ENCODE results near the gene MAP7D1. TPM values are rescaled to one million over a fixed set of nuclear protein-coding genes. Genes with fewer than 3 reads are reported as not detected.
A peak's percentile ranks its signal among the peaks of the same experiment; 100 is the strongest.

MAP7D1 gene
- total and polyA plus RNA-seq, 2 donors (not counting 3 experiments of a cell fraction or from before 2014, with no cell fraction given), result 69.7 to 193 TPM

DNA sequence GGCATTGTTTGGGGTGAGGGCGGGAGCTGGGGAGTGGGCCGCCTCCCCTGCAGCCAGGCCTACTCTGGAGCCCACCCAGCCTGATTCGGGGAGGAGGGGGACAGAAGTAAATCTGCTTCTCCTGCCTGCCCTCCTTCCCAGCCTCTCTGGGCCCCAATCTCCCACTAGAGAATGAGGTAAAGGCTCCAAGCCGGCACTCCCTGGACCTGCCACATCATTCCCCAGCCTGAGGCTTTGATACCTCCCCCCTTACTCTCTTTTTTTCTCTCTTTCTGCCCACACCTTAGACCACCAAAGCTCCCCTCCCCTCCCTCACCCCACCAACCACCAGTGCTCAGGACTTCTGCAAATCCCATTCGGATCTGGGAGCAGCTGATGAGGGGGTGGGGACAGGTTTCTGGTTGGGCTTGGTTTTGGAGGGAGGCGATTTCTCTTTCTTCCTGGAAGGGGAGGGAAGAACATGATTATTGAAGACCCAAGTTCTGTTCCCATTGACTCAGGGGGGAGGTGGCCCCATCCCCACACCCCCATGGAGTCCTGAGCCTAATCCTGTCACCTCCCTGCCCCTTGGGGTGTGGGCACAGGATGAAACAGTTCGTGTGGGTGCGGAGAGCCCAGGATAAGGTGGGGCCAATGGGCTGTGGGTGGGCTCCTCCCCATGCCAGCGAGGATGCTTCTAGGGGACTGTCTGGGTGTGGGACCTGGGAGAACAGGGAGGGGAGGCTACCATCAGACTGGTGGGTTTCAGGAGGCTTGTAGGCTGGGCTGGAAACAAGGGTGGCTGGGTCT, 1.3 kb downstream of the MAP7D1 start:
- no peaks in the 10 kb centered on the region for H3K9me3 ChIP-seq (replicated peaks; ENCODE audit: control insufficient read depth, insufficient read depth, low read length)
- no TSS peak for BruUV-seq (replicated peaks)
- peak overlapping the region; percentile 77 for H3K4me2 ChIP-seq (ENCODE audit: insufficient read depth, low read length)
- peak overlapping the region; percentile 93 for H3K27ac ChIP-seq (ENCODE audit: insufficient read depth, low read depth, low read length)
- POLR2A ChIA-PET, result interaction anchor here (0.6 to 2.1 kb wide), 3 partner anchors 11 to 67 kb away, joined by 4 to 6 read pairs (median 4); partner anchors contain the start of gene THRAP3
- peaks cover 53% of the 10 kb centered on the region for H3K4me1 ChIP-seq (ENCODE audit: control insufficient read depth, extremely low read depth, insufficient read depth, low read length)
- intact Hi-C loops (cut with micrococcal nuclease) (loop anchor here (1.0 to 2.0 kb wide), 2 partner anchors 8 to 15 kb away; partner anchors contain the start of gene TRAPPC3), dilution Hi-C loops (cut with MboI; ENCODE audit: extremely low pct_ligation_motif_present, low sequenced_read_pairs) (no loop called here)
- no peak for TF ChIP-seq GATA2 (IDR thresholded peaks at IDR 0.05; ENCODE audit: insufficient read depth, insufficient read length, low read depth, low read length)
- no peak for TF ChIP-seq POLR2A (IDR thresholded peaks at IDR 0.05; ENCODE audit: low read depth, low read length)
- no peak for TF ChIP-seq CTCF (IDR thresholded peaks at IDR 0.05; ENCODE audit: extremely low read depth in 1 of 2, insufficient read depth in 1 of 2, low read depth in 1 of 2, low read length in 2 of 2)
- TF ChIP-seq FOS (IDR thresholded peaks at IDR 0.05; ENCODE audit: borderline replicate concordance, insufficient read depth, low read length), result no peak
- TF ChIP-seq, protein P1, sequence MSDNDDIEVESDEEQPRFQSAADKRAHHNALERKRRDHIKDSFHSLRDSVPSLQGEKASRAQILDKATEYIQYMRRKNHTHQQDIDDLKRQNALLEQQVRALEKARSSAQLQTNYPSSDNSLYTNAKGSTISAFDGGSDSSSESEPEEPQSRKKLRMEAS (IDR thresholded peaks at IDR 0.05; ENCODE audit: insufficient read depth, insufficient read length), result no peak
- TF ChIP-seq JUN (IDR thresholded peaks at IDR 0.05; ENCODE audit: borderline replicate concordance, insufficient read depth, insufficient read length, low read depth), result no peak
- TF ChIP-seq EZH2 (IDR thresholded peaks at IDR 0.05; ENCODE audit: borderline replicate concordance, low read depth, low read length, severe bottlenecking), result no peak
- TF ChIP-seq POLR2AphosphoS5 (IDR thresholded peaks at IDR 0.05; ENCODE audit: insufficient read depth, low read depth, low read length), result peak; percentile 1
- no peak for DNase-seq (ENCODE audit: low read depth, low spot score)
- H3K9me1 ChIP-seq (replicated peaks; ENCODE audit: control insufficient read depth, extremely low read depth, insufficient read depth, low read length), result no peaks in the 10 kb centered on the region
- CTCF ChIA-PET, result interaction anchor here (1.1 to 9.3 kb wide), 3 partner anchors 26 to 128 kb away, joined by 3 to 201 read pairs (median 6); no protein-coding TSS in a partner anchor
- H3K36me3 ChIP-seq (ENCODE audit: control insufficient read depth in 2 of 2, extremely low read depth in 1 of 2, insufficient read depth in 2 of 2, low read length in 2 of 2), result no peaks in the 10 kb centered on the region
- no peaks in the 10 kb centered on the region for H3K27me3 ChIP-seq (ENCODE audit: control insufficient read depth in 2 of 2, insufficient read depth in 2 of 2, low read length in 2 of 2)
- no peaks in the 10 kb centered on the region for H4K20me1 ChIP-seq (replicated peaks; ENCODE audit: control insufficient read depth, extremely low read depth, insufficient read depth, low read length)
- H3K4me3 ChIP-seq (replicated peaks in 1 of 3; ENCODE audit: insufficient read depth in 1 of 3, low read depth in 1 of 3, low read length in 3 of 3), result peak overlapping the region; percentile 48 to 88 (median 80)
- no peak overlapping the region for H2AFZ ChIP-seq (ENCODE audit: low read depth, low read length)
- H3K9ac ChIP-seq (replicated peaks; ENCODE audit: extremely low read depth, insufficient read depth, low read length), result peak overlapping the region; percentile 93
- FAIRE-seq, result no peak
- H3K79me2 ChIP-seq (ENCODE audit: control insufficient read depth, insufficient read depth, low read length), result peaks cover 63% of the 10 kb centered on the region
